HPDE6-E6E7 (cell line): ENCODE results near the gene ZNF511.

Source experiments
- DNase-seq: peaks from one replicate; pipeline ENCODE4 v3.0.0; 2011; ENCODE audit warnings: missing footprints; ENCODE audit errors: extremely low spot score

Gene ZNF511

DNA sequence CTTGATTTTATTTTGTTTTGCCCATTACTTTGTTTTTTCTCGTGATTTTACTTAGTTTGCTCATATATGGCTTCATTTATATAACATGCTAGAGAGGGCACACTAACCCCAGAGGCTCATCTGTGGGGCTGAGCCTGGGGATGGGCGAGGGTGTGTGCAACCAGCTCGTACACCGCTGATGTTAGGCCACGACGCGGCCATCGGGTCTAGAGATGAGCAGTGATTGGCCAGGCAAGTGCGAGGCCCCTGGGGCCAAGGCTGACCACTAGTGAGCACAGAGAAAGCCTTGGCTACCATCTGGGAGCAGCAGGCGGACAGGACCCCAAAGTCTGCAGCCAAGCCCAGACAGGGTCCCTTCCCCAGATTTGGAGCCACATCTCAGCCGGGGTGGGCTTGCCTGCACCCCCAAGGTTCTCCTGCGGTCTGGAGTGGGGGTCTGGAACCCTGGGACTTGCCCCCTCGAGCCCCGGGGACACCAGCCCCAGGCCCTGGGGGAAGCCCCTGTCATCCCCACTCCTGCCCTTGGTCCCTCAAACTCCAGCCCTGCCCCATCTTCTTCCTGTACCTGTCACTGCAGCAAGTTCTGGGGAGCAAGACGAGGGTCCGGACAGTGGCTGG, 45.4 kb downstream of the ZNF511 start:
- no peak for DNase-seq

DNA sequence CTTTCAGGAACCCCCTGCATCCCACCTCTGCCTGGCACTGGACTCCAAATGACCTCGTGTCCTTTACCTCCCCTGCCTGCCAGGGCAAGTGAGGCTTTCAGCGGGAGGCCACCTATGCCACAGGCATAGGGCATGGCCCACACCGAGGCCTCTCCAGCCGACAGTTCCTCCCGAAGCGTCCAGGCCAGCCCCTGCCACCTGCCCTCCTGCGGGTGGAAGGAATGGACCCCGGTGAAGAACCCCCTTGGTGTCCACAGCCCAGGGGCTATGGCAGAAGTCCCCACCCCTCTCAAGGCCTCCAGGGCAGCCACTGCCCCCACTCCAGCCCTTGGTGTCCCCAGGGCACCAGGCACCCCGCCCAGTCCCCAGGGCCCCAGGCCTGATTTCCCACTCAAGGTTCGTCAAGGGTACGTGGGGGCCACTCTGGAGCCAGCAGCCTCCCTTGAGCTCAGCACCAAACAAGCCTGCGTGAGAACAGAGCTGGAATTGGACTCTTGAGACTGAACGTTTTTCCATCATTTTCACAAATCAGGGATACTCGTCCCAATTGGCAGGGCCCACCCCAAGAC, 46.0 kb downstream of the ZNF511 start:
- DNase-seq = no peak

DNA sequence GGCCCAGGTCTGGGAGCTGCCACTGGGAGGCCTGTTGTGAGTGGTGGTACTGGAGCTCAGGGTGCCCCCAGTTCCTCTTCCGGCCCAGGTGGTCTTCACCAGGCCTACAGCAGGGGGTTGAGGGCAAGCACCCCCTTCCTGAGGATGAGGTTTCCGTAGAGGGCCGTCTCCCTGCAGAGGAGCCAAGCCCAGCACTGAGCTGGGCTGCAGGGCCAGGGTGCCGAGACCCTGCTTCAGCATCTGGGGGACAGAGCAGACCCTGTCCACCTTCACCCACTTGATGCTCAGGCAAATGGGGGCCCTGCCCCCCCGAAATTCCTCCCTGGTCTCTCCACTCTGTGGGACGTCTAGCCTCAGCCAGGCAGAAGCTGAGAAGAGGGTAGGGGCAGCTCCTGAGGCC, 46.6 kb downstream of the ZNF511 start:
- no peak for DNase-seq

DNA sequence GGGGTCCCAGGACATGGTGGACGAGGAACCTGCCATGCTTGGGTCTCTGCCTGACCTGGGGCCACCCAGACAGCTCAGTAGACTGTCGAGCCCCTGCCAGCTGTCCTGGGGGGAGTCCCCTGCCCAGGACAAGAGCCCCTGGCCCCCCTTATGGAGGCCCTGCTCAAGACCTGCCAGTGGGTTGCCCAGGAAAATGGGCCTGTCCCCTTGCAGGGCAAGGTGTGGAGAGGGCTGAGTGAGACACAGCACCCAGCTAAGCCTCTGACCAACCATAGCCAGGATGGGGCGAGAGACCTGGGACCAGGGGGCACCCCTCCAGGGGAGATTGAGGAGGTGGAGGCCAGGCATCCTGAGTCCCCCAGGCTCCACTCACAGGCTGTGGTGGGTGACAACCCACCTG, 47.3 kb downstream of the ZNF511 start:
- no peak for DNase-seq

DNA sequence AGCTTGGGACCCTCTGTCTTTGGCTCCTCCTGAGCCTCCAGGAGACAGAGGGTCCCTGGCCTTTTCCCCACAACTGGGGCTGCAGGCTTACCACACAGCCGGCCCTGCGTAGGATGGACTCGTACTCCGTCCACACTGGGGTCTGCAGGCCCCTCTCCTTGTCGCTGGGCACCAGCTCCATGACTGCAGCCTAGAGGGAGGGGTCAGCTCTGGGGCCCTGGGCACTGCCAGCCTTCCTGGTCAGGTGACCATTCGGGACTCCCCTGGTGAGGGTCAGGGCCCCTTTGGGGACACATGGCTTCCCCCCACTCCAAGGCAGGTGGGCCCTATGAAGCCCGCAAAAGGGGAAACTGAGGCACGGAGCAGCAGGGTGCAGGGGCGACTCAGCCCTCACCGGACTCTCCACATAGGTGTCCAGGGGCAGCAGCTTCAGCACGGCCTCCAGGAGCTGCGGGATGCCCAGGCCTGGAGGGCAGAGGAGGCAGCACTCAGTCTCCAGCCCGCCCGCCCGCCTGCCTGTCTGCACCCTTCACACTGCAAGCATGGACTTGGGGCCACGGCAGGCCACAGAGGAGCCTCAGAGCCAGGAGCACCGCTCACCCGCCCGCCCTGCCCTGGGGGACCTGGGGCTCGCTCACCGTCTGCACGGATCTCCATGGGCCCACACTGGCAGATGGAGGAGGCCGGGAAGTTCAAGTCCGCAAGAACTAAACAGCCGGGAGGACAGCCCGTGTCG, 48.0 kb downstream of the ZNF511 start:
- DNase-seq = no peak

DNA sequence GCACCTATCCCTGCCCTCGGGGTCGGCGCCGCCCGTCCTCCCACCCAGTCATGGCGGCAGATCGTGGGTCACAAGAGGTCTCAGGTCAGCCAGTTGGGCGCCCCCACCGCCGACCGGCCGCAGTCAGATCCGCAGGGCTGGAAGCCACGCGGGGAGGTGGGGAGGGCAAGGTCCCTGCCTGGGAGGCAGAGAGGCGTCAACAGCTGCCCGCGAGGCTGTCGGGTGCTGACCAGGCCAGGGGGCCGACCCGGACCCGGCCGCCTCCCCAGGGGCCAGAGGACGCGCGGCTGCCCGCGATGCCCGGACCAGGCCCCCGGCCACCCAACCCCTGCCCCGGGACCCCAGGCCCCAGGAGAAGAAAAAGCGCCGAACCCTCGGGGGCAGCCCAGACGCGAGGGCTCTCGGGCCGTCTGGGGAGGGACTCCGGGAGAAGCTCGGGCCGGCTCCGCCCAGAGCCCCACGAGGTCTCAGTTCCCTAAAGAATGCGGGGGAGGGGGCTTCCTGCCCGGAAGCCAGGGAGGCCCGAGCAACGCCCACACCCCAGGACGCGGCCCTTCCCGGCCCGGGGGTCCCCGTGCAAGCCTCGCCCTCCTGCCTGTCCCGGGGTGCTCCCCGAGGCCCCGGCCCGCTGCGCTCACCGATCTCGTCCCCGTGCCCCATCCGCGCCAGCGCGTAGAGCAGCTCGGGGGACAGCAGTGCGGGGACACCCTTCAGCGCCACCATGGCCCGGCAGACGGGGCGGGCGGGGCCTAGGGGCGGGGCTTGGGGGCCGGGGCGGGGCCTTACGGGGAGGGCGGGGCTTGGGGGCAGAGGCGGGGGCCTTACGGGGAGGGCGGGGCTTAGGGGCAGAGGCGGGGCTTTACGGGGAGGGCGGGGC, 48.8 kb downstream of the ZNF511 start, which contains the start of gene FUOM:
Gene FUOM, minus strand, starts transcription at position 735 of the 877 bp plus-strand sequence. Its CDS starts 12 bp downstream, at position 723.
- no peak for DNase-seq

DNA sequence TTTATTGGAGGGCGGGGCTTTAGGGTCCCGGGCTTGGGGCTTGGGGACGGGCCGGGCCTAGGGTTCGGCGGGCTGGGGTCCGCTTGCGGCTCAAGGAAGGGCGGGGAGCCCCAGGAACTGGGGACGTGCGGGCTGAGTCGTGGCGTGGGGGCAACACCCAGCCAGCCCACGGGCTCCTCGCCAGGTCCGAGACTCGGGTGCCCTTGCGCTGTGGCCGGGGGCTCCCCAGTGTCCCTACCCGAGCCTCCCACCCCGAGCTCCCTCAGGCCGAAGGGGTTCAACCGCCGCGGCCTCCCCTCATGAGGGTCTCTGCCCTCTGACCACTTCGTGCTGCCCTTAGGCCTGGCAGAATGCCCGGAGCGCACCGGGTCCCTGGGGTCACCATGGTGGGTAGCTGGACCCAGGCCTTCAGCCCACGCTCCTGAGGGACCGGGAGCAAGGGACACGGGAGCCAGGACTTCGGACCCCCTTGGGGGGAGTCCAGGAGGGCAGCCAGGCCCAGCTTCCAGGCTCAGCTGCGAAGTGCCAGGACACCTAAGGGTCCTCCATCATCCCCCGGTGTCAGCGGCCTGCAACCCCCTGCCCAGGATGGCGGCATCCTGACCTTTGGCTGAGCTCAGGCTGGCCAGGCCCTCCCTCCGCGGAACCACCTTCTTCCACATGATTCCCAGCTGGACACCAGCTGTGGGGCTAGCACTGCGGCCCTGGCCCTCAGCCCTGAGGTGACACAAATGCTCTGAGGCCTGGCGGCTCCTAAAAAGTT, 49.6 kb downstream of the ZNF511 start:
- DNase-seq = no peak

DNA sequence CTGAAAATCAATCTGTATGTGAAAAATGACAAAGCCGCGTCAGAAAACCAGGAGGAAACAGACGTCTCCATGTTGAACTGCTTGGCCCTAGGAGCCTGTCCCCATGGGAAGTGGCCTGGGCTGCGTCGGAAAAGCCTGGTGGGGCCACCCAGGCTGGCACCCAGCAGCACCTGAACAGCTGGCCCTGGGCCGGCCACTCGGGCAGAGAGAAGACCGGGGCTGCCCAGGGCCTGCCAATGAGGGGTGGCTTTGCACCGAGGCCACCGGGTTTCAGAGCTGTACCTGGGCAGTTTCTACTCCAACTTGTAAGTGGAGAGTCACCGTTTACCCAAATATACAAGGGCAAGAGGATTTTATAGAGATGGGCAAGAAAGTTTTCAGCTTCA, 50.2 kb downstream of the ZNF511 start:
- no peak for DNase-seq

DNA sequence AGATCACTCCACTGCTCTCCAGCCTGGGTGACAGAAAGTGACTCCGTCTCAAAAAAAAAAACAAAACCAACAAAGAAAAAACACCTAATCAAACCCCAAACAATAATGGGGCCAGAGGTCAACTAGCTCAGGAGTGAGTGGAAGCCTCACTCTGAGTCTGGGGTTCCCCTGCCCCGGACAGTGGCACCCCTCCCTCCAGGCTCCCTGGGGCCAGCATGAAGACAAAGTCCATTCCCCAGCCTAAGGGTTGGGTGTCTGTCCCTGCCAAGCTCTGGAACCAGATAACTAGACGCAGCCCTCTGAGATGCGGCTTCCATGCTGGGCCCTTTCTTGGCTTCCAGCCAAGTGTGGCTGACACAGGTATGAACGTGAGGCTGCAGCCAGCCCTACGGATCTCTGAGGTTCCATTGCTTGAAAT, 50.8 kb downstream of the ZNF511 start:
- no peak for DNase-seq

DNA sequence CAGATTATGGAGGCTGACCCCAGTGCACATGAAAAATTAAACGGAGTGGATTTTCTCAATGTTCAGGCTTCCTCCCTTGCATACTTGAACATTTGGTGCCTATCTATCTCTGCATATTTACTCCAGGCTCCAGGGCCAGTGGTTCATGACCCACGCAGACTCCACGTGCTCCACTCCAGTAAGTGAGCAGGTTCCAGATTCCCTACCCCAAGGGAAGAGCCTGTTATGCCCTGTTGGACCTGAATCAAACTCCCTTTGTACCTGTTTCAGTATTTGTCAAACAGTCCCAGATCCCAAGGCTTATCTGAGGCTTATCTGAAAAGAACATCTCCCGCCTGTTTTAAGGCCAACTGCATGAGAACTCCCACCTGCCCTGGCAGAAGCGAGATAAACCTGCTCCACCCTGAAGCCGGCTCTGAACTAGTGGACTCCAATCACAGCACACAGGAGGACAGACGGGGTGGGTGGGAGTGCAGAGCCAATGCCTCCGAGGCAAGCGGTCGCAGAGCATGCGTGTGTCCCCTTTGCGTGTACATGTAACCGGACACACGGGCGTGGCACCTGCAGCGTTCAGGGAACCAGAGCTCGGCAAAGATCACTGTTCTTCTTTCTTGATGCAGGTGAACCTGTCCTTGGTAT, 51.4 kb downstream of the ZNF511 start:
- DNase-seq = no peak

DNA sequence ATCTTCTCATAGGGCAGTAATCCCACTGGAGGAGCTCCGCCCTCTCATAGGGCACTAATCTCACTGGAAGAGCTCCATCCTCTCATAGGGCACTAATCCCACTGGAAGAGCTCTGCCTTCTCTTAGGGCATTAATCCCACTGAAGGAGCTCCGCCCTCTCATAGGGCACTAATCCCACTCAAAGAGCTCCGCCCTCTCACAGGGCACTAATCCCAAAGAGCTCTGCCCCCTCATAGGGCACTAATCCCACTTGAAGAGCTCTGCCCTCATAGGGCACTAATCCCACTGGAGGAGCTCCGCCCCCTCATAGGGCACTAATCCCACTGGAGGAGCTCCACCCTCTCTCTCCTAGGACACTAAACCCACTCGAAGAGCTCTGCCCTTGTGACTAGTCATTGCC, 52.5 kb downstream of the ZNF511 start:
- no peak for DNase-seq

DNA sequence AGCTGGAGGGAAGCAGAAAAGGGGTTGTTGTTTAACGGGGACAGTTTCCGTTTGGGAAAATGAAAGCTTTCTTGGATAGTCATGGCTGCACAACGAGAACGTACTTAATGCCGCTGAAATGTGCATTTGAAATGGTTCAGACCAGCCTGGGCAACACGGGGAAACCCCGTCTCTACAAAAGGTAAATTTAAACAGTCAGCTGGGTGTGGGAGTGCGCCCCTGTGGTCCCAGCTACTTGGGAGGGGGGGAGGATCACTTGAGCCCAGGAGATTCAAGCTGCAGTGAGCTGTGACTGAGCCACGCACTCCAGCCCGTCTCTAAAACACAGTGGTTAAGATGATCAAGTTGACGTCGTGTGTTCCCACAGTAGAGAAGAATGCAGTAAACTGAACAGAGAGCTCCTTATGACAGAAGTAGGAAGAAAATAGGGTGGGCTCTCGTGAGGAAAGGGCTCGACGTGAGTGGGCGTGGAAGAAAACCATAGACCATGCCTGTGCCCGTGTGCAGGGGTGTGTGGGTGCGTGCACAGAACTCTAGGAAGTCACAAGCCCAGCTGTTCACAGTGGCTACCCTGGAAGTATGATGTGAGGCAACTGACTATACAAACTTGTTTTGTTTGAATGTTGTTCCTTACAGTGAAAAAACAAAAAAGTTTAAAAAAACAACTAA, 53.2 kb downstream of the ZNF511 start:
- DNase-seq = no peak
